Stimulated activated CD8-positive, alpha-beta memory T cell treated with anti-CD3 and anti-CD28 coated beads, Interleukin-4, amount 100 ng/mL, for 4 hours (primary cell): ENCODE data around the gene RIMBP2.

ENCODE experiments used
- DNase-seq, 2 donors: peaks; one replicate each; pipeline ENCODE4 v3.0.0-alpha.2; 2020; ENCODE audit warnings: low read depth in 2 of 2, low spot score in 1 of 2

The RIMBP2 gene

DNA sequence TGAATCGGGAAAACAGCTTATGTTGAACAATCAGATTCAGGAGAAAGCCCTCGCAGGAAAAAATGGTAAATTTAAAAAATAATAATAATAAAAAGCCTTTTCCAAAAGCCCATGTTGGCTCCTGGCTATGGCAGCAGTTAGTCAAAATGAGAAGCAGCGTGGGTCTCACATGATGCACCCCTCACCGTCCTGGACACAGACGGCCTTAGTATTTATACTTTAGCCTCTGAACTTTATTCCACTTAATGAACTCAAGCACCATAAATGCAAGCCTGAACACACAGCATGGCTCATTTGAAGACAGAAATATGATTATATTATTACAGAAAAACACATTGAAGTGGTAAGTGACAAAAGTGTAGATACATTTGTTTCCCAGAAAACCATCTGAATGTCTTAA, 160.9 kb downstream of the RIMBP2 start:
- no peak for DNase-seq

GRCh38 chr12:130552483-130552996, 163.6 kb downstream of the RIMBP2 start:
- DNase-seq, result no peak

DNA sequence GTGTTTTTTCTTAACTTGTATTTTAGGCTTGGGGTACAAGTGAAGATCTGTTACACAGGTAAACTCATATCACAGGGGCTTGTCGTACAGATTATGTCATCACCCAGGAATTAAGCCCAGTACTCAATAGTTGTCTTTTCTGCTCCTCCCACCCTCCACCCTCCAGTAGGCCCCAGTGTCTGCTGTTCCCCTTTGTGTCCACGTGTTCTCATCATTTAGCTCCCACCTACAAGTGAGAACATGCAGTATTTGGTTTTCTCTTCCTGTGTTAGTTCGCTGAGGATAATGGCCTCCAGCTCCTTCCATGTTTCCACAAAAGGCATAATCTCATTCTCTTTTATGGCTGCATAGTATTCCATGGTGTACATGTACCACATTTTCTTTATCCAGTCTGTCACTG, 166.7 kb downstream of the RIMBP2 start:
- no peak for DNase-seq

DNA sequence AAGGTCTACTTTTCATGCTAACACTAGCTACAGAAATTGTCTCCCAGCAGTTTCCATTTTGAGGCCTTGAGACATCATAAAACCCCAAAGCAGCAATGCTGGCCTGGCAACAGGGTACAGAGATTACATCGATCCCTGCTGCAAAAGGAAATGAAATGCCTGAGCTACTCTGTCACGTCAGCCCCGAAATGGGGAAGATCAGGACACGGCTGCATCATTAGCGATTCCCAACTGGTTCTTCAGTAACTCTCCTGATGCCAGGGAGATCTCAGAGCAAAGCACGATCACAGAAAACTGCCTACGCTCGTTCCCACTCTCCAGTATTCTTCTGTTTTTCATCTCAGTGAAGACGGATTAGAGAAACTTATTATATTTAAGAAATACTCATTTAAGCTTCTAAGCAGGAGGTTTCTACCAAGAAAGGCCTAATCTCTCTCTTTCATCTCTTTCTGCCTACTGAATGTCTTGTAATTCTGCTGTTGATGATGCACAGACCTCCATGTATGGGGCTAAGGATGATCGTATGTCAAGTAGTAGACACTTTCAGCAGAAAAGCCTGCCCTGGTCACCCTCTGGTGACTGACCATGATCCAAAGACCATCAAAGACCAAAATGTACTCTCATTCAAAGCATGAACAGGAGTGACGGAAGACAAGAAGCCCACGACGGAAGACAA, 168.5 kb downstream of the RIMBP2 start:
- DNase-seq, result no peak

DNA sequence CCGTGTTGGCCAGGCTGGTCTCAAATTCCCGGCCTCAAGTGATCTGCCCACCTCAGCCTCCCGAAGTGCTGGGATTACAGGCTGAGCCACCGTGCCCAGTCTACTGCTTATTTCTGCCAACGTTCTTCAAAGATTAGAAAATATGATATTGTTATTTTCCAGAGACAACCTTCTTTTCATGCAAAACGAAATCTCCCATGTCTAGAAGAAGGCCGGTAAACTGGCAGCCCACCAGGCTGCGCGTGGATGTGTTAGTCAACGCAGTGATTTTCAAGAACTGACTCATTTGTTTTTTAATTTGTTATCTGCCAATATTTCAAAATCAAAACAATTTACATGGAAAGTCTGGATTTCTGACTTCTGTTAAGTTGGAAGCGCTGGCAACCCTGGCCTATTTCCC, 169.6 kb downstream of the RIMBP2 start:
- no peak for DNase-seq

- no peak for DNase-seq
These were observed 170.6 kb downstream of the RIMBP2 start for GRCh38 chr12:130545475-130545874.

GRCh38 chr12:130540376-130540775, 175.7 kb downstream of the RIMBP2 start:
- no peak for DNase-seq

DNA sequence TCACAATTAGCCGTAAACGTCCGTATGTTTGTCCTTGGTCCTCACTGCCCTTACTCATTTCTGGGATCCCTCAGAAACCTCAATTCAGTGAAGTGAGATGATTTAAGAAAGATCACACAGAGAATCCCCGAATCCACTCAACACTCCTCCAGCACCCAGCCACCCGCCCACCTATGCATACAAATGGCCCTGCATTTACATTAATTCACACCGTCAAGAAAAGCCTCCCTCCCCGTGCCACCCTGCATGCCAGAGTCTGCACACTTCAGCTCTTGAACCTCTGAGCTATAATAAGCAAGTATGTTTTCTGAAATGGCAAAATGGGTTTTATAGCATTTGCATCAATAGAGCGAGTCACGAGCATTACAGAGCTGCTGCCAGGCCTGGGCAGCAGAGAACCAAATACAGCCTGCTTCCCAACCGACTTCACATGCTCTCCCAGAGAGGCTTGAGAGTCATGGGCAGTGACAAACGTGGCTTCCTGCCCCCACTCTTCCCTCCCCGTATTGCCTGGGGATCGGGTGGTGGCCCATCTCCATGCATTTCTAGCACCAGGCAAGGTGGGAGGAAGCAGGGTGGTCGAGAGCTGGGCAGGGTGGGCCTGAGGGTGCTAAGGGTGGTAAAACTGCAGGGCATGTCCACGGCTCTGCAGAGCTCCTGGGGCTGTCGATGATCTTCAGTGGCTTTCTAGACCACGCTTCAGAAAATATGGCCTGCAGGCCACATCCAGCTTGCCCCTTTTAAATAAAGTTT, 177.6 kb downstream of the RIMBP2 start:
- DNase-seq, result no peak

GRCh38 chr12:130537655-130538054, 178.4 kb downstream of the RIMBP2 start:
- DNase-seq, result no peak

DNA sequence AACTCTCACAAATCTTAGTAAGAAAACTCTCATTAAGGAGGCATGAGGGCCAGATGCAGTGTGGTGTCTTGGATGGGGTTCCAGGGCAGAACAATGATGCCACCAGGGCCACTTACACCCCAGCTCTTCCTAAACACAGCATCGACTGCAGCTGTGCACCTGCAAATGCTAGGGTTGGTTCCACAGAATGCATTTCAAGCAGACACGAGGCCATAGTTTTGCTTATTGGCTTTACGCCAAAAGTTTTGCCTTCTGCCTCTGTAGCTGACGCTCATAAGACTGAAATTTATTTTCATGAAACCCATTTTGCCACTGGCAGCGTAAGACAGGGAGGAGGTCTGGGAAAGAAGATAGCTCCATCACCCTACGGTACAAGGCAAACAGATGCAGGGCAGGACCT, 179.0 kb downstream of the RIMBP2 start:
- DNase-seq, result no peak

DNA sequence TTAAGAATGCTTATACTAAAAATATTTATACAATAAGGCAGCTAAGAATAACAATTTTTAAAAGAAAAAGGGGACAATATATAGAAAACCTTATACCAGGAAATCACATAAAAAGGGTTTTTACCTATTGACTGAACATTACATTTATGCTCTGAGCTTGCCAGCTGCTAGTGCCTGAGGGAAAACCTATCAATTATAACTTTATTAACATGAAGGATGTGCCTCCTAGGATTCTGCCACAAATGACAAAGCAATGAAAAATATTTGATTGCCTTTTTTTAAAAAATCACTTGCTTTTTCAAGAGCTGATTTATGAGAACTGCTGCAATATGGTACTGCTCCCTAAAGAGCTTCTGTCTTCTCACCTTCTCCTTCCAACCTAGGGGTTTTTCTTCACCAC, 185.7 kb downstream of the RIMBP2 start:
- no peak for DNase-seq

GRCh38 chr12:130529781-130530180, 186.3 kb downstream of the RIMBP2 start:
- DNase-seq, result no peak

- DNase-seq, result no peak
These were observed 188.9 kb downstream of the RIMBP2 start for GRCh38 chr12:130527239-130527638.

GRCh38 chr12:130526813-130527212, 189.3 kb downstream of the RIMBP2 start:
- DNase-seq, result no peak

- DNase-seq, result no peak
These were observed 190.5 kb downstream of the RIMBP2 start for GRCh38 chr12:130525384-130526172.

- DNase-seq, result no peak
These were observed 191.3 kb downstream of the RIMBP2 start for GRCh38 chr12:130524759-130525158.

DNA sequence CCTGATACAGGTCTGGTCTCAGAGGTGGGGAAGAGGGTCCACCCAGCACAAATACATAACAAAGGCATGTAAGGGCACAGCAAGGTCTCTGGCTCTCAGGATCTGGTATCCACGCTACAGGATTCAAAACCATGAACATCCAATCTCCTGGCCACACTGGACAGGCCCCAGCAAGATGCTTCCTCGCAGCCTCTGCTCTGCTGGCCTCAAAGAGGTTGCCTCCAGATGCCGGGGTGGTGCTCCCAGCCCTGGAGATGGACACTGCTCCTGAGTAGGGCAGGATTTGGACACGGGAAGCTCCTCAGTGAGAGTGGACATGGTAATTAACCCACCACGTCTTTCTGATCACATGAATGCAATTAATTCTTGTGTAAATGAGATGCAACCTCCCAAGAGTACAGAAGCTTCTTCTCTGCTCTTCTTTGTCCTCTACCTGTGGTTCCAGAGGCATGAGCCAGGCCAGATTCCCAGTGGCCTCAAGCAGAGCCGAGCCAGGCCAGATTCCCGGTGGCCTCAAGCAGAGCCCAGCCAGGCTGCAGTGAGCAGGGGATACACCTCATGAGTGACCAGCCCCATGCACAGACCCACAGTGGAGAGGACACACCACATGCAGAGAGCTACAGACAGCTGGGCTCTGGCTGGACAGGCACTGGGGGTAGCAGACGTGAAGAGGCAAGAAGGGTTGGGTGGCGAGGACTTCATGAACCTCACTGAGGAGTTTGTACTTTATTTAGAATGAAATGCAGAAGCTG, 192.1 kb downstream of the RIMBP2 start:
- no peak for DNase-seq

- DNase-seq, result no peak
These were observed 192.9 kb downstream of the RIMBP2 start for GRCh38 chr12:130523208-130523607.

- no peak for DNase-seq
These were observed 193.8 kb downstream of the RIMBP2 start for GRCh38 chr12:130522244-130522834.

DNA sequence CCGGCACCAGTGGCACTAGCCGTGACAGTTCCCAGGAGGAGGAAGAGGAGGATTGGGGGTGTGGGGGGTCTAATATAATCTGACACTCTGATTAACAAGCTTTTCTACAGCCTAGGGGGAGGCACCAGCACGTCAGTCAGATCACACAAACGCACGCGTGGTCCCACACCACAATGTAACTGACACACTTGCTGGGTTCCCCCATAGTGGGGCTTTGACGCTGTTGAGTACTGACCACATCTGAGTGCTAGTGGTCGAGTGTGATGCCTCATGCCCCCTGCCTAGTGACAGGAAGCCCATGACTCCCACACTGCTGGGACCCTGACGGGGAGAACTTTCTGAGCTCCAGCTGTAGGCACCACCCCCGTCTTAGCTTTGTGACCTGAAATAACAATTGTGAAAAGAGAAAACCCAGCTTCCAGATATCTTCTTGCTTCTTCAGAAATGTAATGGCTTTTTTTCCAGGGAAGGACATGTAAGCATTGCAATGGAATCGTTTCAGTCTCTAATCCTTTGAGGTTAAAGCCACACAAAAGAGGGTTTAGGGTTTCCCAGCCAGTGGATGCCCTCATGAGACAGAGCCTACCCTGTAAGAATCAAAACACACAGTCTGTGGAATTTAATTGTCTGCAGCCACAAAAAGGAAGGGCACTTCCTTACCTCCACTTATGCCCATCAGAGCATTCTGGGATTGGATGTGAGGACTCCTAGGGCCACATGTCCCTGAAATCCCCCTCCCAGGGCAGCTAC, 194.5 kb downstream of the RIMBP2 start:
- DNase-seq, result no peak
